A549 treated with RU486 at 1 μM for 4 hours (cell line): ENCODE measurements around the gene HEBP2. TPM values are rescaled to one million over a fixed set of nuclear protein-coding genes. Genes with fewer than 3 reads are reported as not detected.

Experiments used
- total RNA-seq: library from RNA; stranded (reverse); fragments of 200-300 nt; extraction: Qiagen RNA extraction; gene quantifications from 5 replicates; pipeline ENCODE4 v1.2.3, GENCODE V29; 2022; ENCODE audit warnings: low read depth

Gene HEBP2, protein sequence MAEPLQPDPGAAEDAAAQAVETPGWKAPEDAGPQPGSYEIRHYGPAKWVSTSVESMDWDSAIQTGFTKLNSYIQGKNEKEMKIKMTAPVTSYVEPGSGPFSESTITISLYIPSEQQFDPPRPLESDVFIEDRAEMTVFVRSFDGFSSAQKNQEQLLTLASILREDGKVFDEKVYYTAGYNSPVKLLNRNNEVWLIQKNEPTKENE
- total RNA-seq = 22.4 to 38.9 TPM (median 37.2 TPM) in 5 replicates

GRCh38 chr6:138403801-138404665 is at the start of gene HEBP2:
TSS of gene HEBP2 (plus strand) at chr6:138404223. CDS start at chr6:138404496, 273 bp downstream.

GRCh38 chr6:138377844-138378243 is 26.2 kb upstream of the HEBP2 start, which contains the start of gene SMIM28:
TSS of gene SMIM28 (plus strand) at chr6:138377905. CDS start at chr6:138378073, 168 bp downstream.

Other genes starting within 250 kb of the HEBP2 start
- gene ARFGEF3, start 242.3 kb upstream of the HEBP2 start, total RNA-seq = 0.33 to 0.61 TPM (median 0.56 TPM) in 5 replicates
- gene PBOV1, start 185.7 kb upstream of the HEBP2 start, total RNA-seq = not detected in 5 replicates
- gene SMIM28, start 26.3 kb upstream of the HEBP2 start, total RNA-seq = not detected in 5 replicates
- 3.1 to 4.1 TPM (median 3.6 TPM) in 5 replicates for gene NHSL1, start 95.3 kb downstream of the HEBP2 start, total RNA-seq